Cardiac muscle cell (in vitro differentiated cells and primary cell): ENCODE results near the gene ALKBH5. TPM values are rescaled to one million over a fixed set of nuclear protein-coding genes. Genes with fewer than 3 reads are reported as not detected.
"Not testable (repeated sequence)": the region's sequence is repeated elsewhere in the genome, so short reads cannot be mapped to it uniquely, and the experiment has no call there.

ENCODE experiments used
- DNase-seq, 2 donors: peaks; one replicate each; pipeline versions ENCODE4 v3.0.0 to v3.0.0-alpha.2; 2010 to 2017; ENCODE audit warnings: low read depth in 1 of 2, low spot score in 1 of 2
- H3K27ac ChIP-seq: fragments of 200-600 bp; sonication (generic); 2 replicates; pipeline ENCODE4 v1.5.1; 2016
- H3K27me3 ChIP-seq: fragments of 200-600 bp; sonication (generic); 2 replicates; pipeline ENCODE4 v1.6.0; 2016; ENCODE audit warnings: control low read depth
- H3K36me3 ChIP-seq: fragments of 200-600 bp; sonication (generic); 2 replicates; pipeline ENCODE4 v1.5.1; 2016; ENCODE audit warnings: control low read depth
- H3K4me1 ChIP-seq: fragments of 200-600 bp; sonication (generic); 2 replicates; pipeline ENCODE4 v1.8.1; 2017; ENCODE audit warnings: low read depth, mild to moderate bottlenecking, mixed run types
- H3K4me3 ChIP-seq: fragments of 200-600 bp; sonication (generic); 2 replicates; pipeline ENCODE4 v1.5.1; 2016; ENCODE audit warnings: mild to moderate bottlenecking
- H3K9me3 ChIP-seq: fragments of 200-600 bp; sonication (generic); 2 replicates; pipeline ENCODE4 v1.5.1; 2017; ENCODE audit warnings: low read depth, mild to moderate bottlenecking, control low read depth
- polyA plus RNA-seq: library from polyadenylated mRNA; unstranded; fragments of >200 nt; fragmentation: Nextera tagmentation; extraction: Ambion mirVana; gene quantifications from 2 replicates; pipeline ENCODE4 v1.2.1, GENCODE V29; 2016
- total RNA-seq: library from RNA; depleted of rRNA; stranded (reverse); fragments of >200 nt; gene quantifications from 2 replicates; pipeline ENCODE4 v1.2.3, GENCODE V29; 2016
- TF ChIP-seq, protein P1 (sequence below): IDR thresholded peaks from 2 replicates; pipeline ENCODE4 v1.5.1; 2012; ENCODE audit warnings: low read depth, mild to moderate bottlenecking, low read length

The ALKBH5 gene
- total and polyA plus RNA-seq, 2 experiments from 2014 or later = 257 to 279 TPM

- Histone ChIP-seq H3K36me3 (peaks cover 13% of the 10 kb centered on the region), H3K4me3 (no peak overlapping the region), H3K27ac (peak overlapping the region; percentile 48), H3K9me3 (no peaks in the 10 kb centered on the region), H3K4me1 (no peaks in the 10 kb centered on the region), H3K27me3 (no peaks in the 10 kb centered on the region)
- TF ChIP-seq, protein P1, sequence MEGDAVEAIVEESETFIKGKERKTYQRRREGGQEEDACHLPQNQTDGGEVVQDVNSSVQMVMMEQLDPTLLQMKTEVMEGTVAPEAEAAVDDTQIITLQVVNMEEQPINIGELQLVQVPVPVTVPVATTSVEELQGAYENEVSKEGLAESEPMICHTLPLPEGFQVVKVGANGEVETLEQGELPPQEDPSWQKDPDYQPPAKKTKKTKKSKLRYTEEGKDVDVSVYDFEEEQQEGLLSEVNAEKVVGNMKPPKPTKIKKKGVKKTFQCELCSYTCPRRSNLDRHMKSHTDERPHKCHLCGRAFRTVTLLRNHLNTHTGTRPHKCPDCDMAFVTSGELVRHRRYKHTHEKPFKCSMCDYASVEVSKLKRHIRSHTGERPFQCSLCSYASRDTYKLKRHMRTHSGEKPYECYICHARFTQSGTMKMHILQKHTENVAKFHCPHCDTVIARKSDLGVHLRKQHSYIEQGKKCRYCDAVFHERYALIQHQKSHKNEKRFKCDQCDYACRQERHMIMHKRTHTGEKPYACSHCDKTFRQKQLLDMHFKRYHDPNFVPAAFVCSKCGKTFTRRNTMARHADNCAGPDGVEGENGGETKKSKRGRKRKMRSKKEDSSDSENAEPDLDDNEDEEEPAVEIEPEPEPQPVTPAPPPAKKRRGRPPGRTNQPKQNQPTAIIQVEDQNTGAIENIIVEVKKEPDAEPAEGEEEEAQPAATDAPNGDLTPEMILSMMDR = no peak
- DNase-seq = no peak
These were observed 30.1 kb downstream of the ALKBH5 start for GRCh38 chr17:18213666-18214270.

- H3K9me3 ChIP-seq = not testable (repeated sequence)
These were observed 33.3 kb downstream of the ALKBH5 start for GRCh38 chr17:18216906-18217305.

GRCh38 chr17:18217412-18218015 is 33.9 kb downstream of the ALKBH5 start:
- Histone ChIP-seq H3K27me3 (no peaks in the 10 kb centered on the region), H3K9me3 (no peaks in the 10 kb centered on the region), H3K4me3 (no peak overlapping the region), H3K4me1 (no peaks in the 10 kb centered on the region), H3K36me3 (no peaks in the 10 kb centered on the region), H3K27ac (no peak overlapping the region)
- TF ChIP-seq, protein P1 = peak; percentile 96
- peak; percentile 69 to 78 for DNase-seq

More at GRCh38 chr17:18216906-18217305, 33.3 kb downstream of the ALKBH5 start:
- DNase-seq, H3K4me1 ChIP-seq, H3K36me3 ChIP-seq, H3K27me3 ChIP-seq, H3K27ac ChIP-seq, H3K4me3 ChIP-seq: not testable (repeated sequence)

GRCh38 chr17:18218756-18219415 is 35.3 kb downstream of the ALKBH5 start:
- H3K36me3 ChIP-seq = no peaks in the 10 kb centered on the region
- no peaks in the 10 kb centered on the region for H3K27me3 ChIP-seq
- H3K9me3 ChIP-seq = no peaks in the 10 kb centered on the region
- peak overlapping the region; percentile 44 for H3K27ac ChIP-seq
- TF ChIP-seq, protein P1 = no peak
- no peak overlapping the region for H3K4me3 ChIP-seq
- H3K4me1 ChIP-seq = no peaks in the 10 kb centered on the region
- DNase-seq = peak in 1 of 2 donors; percentile 84

DNA sequence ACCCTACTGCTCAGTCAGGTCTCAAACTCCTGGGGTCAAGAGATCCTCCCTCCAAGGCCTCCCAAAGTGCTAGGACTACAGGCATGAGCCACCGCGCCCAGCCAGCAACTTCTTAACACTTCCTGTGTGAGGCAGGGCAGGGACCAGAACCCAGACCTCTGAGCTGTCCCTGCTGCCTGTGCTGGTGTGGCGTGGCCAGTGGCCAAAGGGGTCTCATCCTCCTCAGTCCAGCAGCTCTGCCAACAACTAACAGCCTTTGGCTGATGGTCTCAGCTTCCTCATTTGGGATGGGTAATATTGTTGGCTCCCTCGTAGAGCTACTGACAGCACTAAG is 40.4 kb downstream of the ALKBH5 start:
- peaks cover 17% of the 10 kb centered on the region for H3K4me1 ChIP-seq
- no peak for DNase-seq
- TF ChIP-seq, protein P1 = no peak
- no peaks in the 10 kb centered on the region for H3K27me3 ChIP-seq
- peak overlapping the region; percentile 85 for H3K27ac ChIP-seq
- H3K9me3 ChIP-seq = no peaks in the 10 kb centered on the region
- no peak overlapping the region for H3K4me3 ChIP-seq
- no peaks in the 10 kb centered on the region for H3K36me3 ChIP-seq
